ENCODE results near the gene TLE1. TPM values are rescaled to one million over a fixed set of nuclear protein-coding genes. Genes with fewer than 3 reads are reported as not detected.
A peak's percentile ranks its signal among the peaks of the same experiment; 100 is the strongest.
"Not testable (repeated sequence)": the region's sequence is repeated elsewhere in the genome, so short reads cannot be mapped to it uniquely, and the experiment has no call there.

Gene TLE1
- total RNA-seq, 2 donors from 2014 or later = 1.0 to 2.4 TPM

GRCh38 chr9:81604306-81605169 lies 84.8 kb downstream of the TLE1 start:
- Mint-ChIP-seq H3K4me3 (no peak overlapping the region), H3K27ac (no peak overlapping the region), H3K9me3 (no peaks in the 10 kb centered on the region), H3K27me3 (no peaks in the 10 kb centered on the region), H3K4me1 (ENCODE audit: low read depth in 2 of 2) (peaks cover 0 to 11% of the 10 kb centered on the region in 2 donors), H3K36me3 (no peaks in the 10 kb centered on the region)
- ATAC-seq = no peak
- DNase-seq (ENCODE audit: low spot score) = no peak

- H3K4me1 Mint-ChIP-seq (ENCODE audit: low read depth in 2 of 2) = peaks cover 8 to 19% of the 10 kb centered on the region in 2 donors
- no peaks in the 10 kb centered on the region for H3K9me3 Mint-ChIP-seq
- H3K27ac Mint-ChIP-seq = no peak overlapping the region
- no peaks in the 10 kb centered on the region for H3K36me3 Mint-ChIP-seq
- no peak overlapping the region for H3K4me3 Mint-ChIP-seq
- ATAC-seq = no peak
- no peaks in the 10 kb centered on the region for H3K27me3 Mint-ChIP-seq
- DNase-seq (ENCODE audit: low spot score) = no peak
These were observed 86.3 kb downstream of the TLE1 start for GRCh38 chr9:81602887-81603680.

DNA sequence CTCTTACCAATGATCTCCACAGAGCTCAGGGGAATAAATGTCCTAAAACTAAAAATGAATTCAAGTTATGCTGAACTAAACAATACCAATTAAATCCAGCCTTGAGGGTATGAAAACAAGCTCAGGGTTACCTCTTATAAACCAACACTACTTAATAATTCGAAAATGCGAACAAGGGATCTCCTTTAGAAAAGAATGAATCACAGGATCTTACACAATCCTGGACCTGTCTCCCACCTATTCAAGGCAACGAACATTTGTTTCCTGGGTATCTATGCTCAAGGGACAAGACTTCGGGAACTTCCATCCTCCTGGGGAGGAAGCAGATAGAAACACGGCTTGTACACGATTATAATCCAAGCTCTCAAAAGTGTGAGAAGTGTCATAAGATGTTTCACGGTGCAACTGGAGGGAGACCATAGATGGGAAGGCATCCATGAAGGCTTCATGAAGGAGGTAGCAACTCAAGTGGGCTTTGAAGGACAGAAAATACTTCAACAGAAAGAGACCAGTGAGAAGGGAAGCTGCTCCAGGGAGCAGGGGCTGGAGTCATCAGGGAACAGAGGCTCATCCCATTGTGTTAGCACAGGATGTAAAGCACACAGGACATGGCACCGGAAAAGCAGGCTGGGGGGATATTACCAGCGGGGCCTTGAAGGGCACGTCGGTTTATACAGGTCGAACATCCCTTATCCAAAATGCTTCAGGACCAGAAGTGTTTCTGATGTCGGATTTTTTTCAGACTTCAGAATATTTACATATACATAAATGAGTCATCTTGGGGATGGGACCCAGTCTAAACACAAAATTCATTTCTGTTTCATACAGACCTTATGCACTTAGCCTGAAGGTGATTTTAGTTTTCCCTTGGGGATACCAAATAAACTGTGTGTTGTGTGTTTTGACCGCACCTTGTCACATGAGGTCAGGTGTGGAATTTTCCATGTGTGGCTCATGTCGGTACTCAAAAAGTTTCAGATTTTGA lies 87.4 kb downstream of the TLE1 start:
- H3K9me3 Mint-ChIP-seq = no peaks in the 10 kb centered on the region
- no peaks in the 10 kb centered on the region for H3K27me3 Mint-ChIP-seq
- no peak overlapping the region for H3K27ac Mint-ChIP-seq
- peaks cover 16 to 22% of the 10 kb centered on the region in 2 donors for H3K4me1 Mint-ChIP-seq (ENCODE audit: low read depth in 2 of 2)
- H3K36me3 Mint-ChIP-seq = no peaks in the 10 kb centered on the region
- DNase-seq (ENCODE audit: low spot score) (no peak), ATAC-seq (no peak)
- no peak overlapping the region for H3K4me3 Mint-ChIP-seq

GRCh38 chr9:81600631-81601030 lies 88.7 kb downstream of the TLE1 start:
- Mint-ChIP-seq H3K36me3 (no peaks in the 10 kb centered on the region), H3K27me3 (no peaks in the 10 kb centered on the region), H3K4me1 (ENCODE audit: low read depth in 2 of 2) (peaks cover 27 to 33% of the 10 kb centered on the region in 2 donors), H3K27ac (no peak overlapping the region), H3K4me3 (no peak overlapping the region), H3K9me3 (no peaks in the 10 kb centered on the region)
- ATAC-seq (no peak), DNase-seq (ENCODE audit: low spot score) (no peak)

GRCh38 chr9:81599837-81600236 lies 89.5 kb downstream of the TLE1 start:
- no peaks in the 10 kb centered on the region for H3K9me3 Mint-ChIP-seq
- ATAC-seq (no peak), DNase-seq (ENCODE audit: low spot score) (no peak)
- H3K36me3 Mint-ChIP-seq = no peaks in the 10 kb centered on the region
- H3K4me1 Mint-ChIP-seq (ENCODE audit: low read depth in 2 of 2) = peaks cover 29 to 34% of the 10 kb centered on the region in 2 donors
- no peak overlapping the region for H3K4me3 Mint-ChIP-seq
- H3K27ac Mint-ChIP-seq = no peak overlapping the region
- no peaks in the 10 kb centered on the region for H3K27me3 Mint-ChIP-seq

DNA sequence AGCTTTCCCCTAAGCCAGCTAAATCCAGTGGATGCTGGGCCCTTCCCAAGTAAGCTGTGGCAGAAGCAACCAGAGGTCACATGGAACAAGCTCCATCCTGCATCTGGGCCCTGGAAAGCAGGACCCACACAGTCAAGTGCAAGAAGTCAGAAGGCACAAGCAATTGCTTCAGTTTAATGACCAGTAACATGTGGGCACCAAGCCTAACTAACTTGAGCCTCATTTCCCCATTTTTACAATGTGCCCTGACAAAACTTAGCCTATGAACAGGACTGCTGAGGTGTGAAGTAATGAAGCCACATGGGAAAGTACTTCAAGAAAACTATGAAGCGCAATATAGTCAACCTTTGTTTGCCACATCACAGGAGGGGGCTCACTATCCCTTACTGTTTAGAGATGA lies 90.5 kb downstream of the TLE1 start:
- DNase-seq (ENCODE audit: low spot score) (no peak), ATAC-seq (no peak)
- peaks cover 33 to 41% of the 10 kb centered on the region in 2 donors for H3K4me1 Mint-ChIP-seq (ENCODE audit: low read depth in 2 of 2)
- H3K36me3 Mint-ChIP-seq = no peaks in the 10 kb centered on the region
- peak overlapping the region; percentile 61 to 63 for H3K27ac Mint-ChIP-seq
- no peak overlapping the region for H3K4me3 Mint-ChIP-seq
- no peaks in the 10 kb centered on the region for H3K27me3 Mint-ChIP-seq
- H3K9me3 Mint-ChIP-seq = no peaks in the 10 kb centered on the region

DNA sequence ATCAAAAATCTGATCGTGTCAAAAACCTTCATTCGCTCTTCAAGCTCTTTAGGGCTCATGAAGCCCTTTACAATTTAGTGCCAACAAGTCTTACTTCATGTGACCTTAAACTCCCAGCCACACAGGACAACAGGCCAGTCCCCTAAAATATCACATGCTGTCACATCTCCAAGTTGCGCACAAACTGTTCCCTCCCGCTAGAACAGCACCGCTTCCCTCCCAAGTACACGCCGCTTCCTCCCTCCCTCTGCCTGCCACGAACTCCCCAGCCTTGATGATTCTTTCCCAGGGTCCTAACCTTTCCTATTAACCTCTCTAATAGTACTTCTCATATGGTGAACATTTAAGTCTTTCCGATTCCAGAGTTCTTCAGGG lies 91.2 kb downstream of the TLE1 start:
- H3K27ac Mint-ChIP-seq = peak overlapping the region; percentile 61 to 63
- ATAC-seq = no peak

DNA sequence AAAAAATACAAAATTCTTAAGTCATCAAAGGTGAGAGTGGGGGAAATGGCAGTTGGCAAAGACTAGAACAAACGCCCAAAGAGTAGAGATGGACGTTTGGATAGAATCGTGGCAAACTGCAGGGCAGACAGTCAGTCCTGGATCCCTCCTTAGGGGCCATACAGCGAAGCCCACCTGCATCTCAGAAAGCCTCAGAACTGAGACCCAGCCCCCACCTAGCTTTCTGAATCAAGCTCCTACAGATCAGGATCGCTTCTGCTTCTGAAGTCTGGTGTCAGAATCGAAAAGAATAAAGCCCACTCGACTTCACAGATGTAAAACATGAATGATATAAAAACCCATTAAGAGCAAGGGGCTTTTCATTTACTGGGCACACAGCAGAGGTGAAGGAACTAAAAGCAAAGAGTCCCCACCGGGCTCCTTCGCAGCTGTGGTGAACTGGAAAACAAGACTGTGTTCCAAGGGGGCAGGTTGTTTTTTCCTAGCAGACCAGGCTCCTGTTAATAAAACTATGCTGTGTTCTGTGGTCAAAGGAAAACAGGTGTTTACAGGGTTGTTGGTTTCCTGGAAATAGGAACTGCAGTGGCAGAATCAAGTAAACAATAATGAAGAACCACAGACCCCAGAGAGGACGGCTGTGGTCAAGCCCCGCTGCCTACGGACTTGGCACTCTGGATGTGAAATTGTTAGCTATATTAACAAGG lies 91.8 kb downstream of the TLE1 start:
- no peaks in the 10 kb centered on the region for H3K9me3 Mint-ChIP-seq
- no peaks in the 10 kb centered on the region for H3K27me3 Mint-ChIP-seq
- peak overlapping the region; percentile 52 to 63 for H3K27ac Mint-ChIP-seq
- ATAC-seq (no peak), DNase-seq (ENCODE audit: low spot score) (no peak)
- H3K4me1 Mint-ChIP-seq (ENCODE audit: low read depth in 2 of 2) = peaks cover 33 to 45% of the 10 kb centered on the region in 2 donors
- peak overlapping the region; percentile 81 for H3K4me3 Mint-ChIP-seq
- no peaks in the 10 kb centered on the region for H3K36me3 Mint-ChIP-seq

More for the DNA sequence above, 91.2 kb downstream of the TLE1 start:
- H3K4me3 Mint-ChIP-seq = peak overlapping the region; percentile 64
- no peaks in the 10 kb centered on the region for H3K9me3 Mint-ChIP-seq
- H3K27me3 Mint-ChIP-seq = no peaks in the 10 kb centered on the region
- DNase-seq (ENCODE audit: low spot score) = no peak
- peaks cover 33 to 41% of the 10 kb centered on the region in 2 donors for H3K4me1 Mint-ChIP-seq (ENCODE audit: low read depth in 2 of 2)
- H3K36me3 Mint-ChIP-seq = no peaks in the 10 kb centered on the region

DNA sequence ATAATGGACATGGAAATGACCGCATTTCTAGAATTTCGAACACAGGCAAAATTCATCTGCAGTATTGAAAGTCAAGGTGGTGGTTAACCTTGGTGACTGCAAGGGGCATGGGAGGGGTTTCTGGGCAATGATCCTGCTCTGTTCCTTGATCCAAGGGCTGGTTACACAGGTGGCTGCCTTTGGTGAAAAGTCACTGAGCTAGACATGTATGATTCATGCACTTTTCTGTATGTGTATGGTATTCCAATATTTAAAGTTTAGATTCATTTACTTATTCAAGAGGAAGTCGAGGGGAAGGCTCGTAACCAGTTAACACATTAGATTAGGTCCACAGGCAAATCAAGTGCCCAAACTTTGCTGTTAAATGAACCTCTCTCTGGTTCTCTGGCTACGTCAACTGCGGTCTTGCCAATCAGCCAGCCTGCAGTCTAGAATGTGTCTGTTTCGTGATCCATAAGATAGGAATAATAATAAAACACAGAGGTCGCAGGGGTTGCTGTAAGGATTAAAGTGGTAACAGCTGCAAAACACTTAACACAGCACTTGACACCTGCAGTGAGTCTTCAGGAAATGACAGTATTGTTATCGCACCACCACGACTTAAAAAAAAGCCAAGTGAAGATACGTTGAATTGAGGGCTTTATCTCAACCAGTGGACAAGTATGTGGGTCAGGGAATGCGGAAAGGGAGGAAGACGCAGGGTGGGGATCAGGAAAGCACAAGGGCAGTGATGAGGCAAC lies 92.5 kb downstream of the TLE1 start:
- Mint-ChIP-seq H3K4me1 (ENCODE audit: low read depth in 2 of 2) (peaks cover 33 to 45% of the 10 kb centered on the region in 2 donors), H3K4me3 (peak overlapping the region; percentile 81), H3K27me3 (no peaks in the 10 kb centered on the region), H3K27ac (peak overlapping the region; percentile 52 to 63), H3K36me3 (no peaks in the 10 kb centered on the region), H3K9me3 (no peaks in the 10 kb centered on the region)
- no peak for DNase-seq (ENCODE audit: low spot score)
- peak; percentile 81 to 84 for ATAC-seq

DNA sequence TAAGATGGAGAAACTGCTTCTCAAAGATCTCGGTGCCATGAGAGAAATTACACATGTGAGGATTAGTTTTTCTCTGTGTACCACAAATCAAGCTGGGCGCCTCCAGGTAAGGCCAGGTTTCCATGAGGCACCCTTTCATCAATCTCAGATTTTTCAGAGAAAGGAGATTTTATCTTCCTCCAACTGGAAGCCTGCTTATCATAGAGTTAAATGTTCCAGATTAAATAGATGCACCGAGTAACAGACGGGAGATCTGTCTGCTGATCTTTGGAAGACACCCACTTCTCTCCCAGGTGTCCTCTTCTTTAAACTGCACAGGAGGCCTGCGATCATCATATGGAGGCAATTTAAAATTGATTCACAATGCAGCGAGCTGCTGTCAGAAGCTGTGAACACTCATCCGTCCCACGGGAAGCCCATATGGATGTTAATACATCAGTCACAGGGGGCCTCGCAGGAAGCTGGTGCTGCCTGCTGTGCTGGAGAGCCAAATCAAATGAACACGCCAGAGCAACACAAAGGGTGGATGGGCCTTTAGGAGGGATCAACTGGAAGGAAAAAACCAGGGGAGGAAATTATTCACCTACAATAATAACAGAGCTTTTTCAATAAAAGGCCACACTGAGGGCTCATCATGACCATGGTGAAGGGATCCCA lies 93.3 kb downstream of the TLE1 start:
- Mint-ChIP-seq H3K4me3 (peak overlapping the region; percentile 4), H3K4me1 (ENCODE audit: low read depth in 2 of 2) (peaks cover 33 to 45% of the 10 kb centered on the region in 2 donors), H3K36me3 (no peaks in the 10 kb centered on the region), H3K27me3 (no peaks in the 10 kb centered on the region), H3K27ac (peak overlapping the region; percentile 52 to 63), H3K9me3 (no peaks in the 10 kb centered on the region)
- no peak for DNase-seq (ENCODE audit: low spot score)
- no peak for ATAC-seq

- H3K27me3 Mint-ChIP-seq; H3K9me3 Mint-ChIP-seq; H3K36me3 Mint-ChIP-seq; H3K4me3 Mint-ChIP-seq; ATAC-seq; H3K27ac Mint-ChIP-seq; DNase-seq (ENCODE audit: low spot score): not testable (repeated sequence)
- peaks cover 33 to 45% of the 10 kb centered on the region in 2 donors for H3K4me1 Mint-ChIP-seq (ENCODE audit: low read depth in 2 of 2)
These were observed 94.1 kb downstream of the TLE1 start for GRCh38 chr9:81595293-81595692.

GRCh38 chr9:81594415-81594814 lies 94.9 kb downstream of the TLE1 start:
- ATAC-seq = no peak
- H3K4me1 Mint-ChIP-seq (ENCODE audit: low read depth in 2 of 2) = peaks cover 33 to 45% of the 10 kb centered on the region in 2 donors
- H3K27ac Mint-ChIP-seq = no peak overlapping the region
- H3K36me3 Mint-ChIP-seq = peaks cover 4% of the 10 kb centered on the region
- H3K27me3 Mint-ChIP-seq = no peaks in the 10 kb centered on the region
- no peak for DNase-seq (ENCODE audit: low spot score)
- no peak overlapping the region for H3K4me3 Mint-ChIP-seq
- no peaks in the 10 kb centered on the region for H3K9me3 Mint-ChIP-seq

All from natural killer cell treated with Interleukin-12 subunit alpha and Interleukin-12 subunit beta and Interleukin-15 and Interleukin-18, amount 100 ng/mL, for 72 hours (primary cell).